HepG2 (cell line): ENCODE measurements around the gene DNAJC5.

ENCODE experiments used
- FOSL1 ChIP-seq: sonication (generic); formaldehyde crosslinking; IDR thresholded peaks from 2 replicates; pipeline ENCODE4 v1.9.0; 2021; ENCODE audit warnings: missing genetic modification reagents, borderline replicate concordance
- GABPA ChIP-seq, 2 experiments: IDR thresholded peaks; 2 replicates each; pipeline ENCODE4 v1.6.1; 2011 to 2016; ENCODE audit warnings: low read depth in 2 of 2, low read length in 1 of 2, missing biosample characterization in 1 of 2, missing genetic modification characterization in 1 of 2
- RBM22 ChIP-seq: fragments of 200-400 bp; formaldehyde crosslinking; optimal IDR thresholded peaks from 2 replicates; pipeline ENCODE3; 2017; ENCODE audit warnings: mild to moderate bottlenecking, low read length, moderate library complexity
- RELA ChIP-seq: sonication (generic); formaldehyde crosslinking; IDR thresholded peaks from 2 replicates; pipeline ENCODE4 v1.4.0; 2020; ENCODE audit warnings: missing genetic modification reagents
- REPIN1 ChIP-seq: sonication (generic); formaldehyde crosslinking; IDR thresholded peaks from 2 replicates; pipeline ENCODE4 v1.8.0; 2022; ENCODE audit warnings: missing genetic modification reagents, low read depth, mild to moderate bottlenecking, borderline replicate concordance
- REST ChIP-seq, 2 experiments: IDR thresholded peaks; 2 replicates each; pipeline ENCODE4 v1.6.1; 2011 to 2012; ENCODE audit warnings: low read length in 2 of 2, borderline replicate concordance in 1 of 2, low read depth in 1 of 2, mild to moderate bottlenecking in 1 of 2, moderate library complexity in 1 of 2
- ZBTB21 ChIP-seq: sonication (generic); formaldehyde crosslinking; IDR thresholded peaks from 2 replicates; pipeline ENCODE4 v1.4.0; 2020; ENCODE audit warnings: missing genetic modification reagents
- TF ChIP-seq, protein P1 (sequence below): sonication (generic); formaldehyde crosslinking; IDR thresholded peaks from 2 replicates; pipeline ENCODE4 v1.9.0; 2021; ENCODE audit warnings: missing genetic modification reagents, borderline replicate concordance
- TF ChIP-seq, protein P2 (sequence below): sonication (generic); formaldehyde crosslinking; IDR thresholded peaks from 2 replicates; pipeline ENCODE4 v1.5.0; 2020; ENCODE audit warnings: mild to moderate bottlenecking, missing genetic modification reagents, moderate library complexity

DNA sequence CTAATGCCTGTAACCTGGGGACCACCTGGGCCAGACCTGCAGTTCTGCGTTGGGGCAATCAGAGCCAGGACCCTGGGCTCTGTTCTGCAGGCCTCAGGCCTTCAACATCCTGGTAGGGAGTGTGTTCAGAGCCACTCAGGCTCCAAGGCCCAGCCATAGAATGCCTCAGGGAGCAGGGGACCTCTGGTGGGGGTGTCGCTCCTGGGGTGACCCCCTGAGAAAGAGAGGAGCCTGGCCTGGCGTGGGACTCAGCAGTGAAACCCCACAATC, 48.8 kb downstream of the DNAJC5 start:
- TF ChIP-seq, protein P1, sequence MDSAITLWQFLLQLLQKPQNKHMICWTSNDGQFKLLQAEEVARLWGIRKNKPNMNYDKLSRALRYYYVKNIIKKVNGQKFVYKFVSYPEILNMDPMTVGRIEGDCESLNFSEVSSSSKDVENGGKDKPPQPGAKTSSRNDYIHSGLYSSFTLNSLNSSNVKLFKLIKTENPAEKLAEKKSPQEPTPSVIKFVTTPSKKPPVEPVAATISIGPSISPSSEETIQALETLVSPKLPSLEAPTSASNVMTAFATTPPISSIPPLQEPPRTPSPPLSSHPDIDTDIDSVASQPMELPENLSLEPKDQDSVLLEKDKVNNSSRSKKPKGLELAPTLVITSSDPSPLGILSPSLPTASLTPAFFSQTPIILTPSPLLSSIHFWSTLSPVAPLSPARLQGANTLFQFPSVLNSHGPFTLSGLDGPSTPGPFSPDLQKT (CRISPR knock-in tag) = no peak
- TF ChIP-seq, protein P2, sequence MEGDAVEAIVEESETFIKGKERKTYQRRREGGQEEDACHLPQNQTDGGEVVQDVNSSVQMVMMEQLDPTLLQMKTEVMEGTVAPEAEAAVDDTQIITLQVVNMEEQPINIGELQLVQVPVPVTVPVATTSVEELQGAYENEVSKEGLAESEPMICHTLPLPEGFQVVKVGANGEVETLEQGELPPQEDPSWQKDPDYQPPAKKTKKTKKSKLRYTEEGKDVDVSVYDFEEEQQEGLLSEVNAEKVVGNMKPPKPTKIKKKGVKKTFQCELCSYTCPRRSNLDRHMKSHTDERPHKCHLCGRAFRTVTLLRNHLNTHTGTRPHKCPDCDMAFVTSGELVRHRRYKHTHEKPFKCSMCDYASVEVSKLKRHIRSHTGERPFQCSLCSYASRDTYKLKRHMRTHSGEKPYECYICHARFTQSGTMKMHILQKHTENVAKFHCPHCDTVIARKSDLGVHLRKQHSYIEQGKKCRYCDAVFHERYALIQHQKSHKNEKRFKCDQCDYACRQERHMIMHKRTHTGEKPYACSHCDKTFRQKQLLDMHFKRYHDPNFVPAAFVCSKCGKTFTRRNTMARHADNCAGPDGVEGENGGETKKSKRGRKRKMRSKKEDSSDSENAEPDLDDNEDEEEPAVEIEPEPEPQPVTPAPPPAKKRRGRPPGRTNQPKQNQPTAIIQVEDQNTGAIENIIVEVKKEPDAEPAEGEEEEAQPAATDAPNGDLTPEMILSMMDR (CRISPR knock-in tag) = no peak
- TF ChIP-seq GABPA (IDR thresholded peaks at IDR 0.05; ENCODE audit: low read depth, low read length) (no peak), GABPA (CRISPR knock-in tag; IDR thresholded peaks at IDR 0.05; ENCODE audit: low read depth) (no peak), ZBTB21 (CRISPR knock-in tag) (no peak), RELA (CRISPR knock-in tag) (no peak), FOSL1 (CRISPR knock-in tag) (no peak), RBM22 (peak; percentile 13), REST (IDR thresholded peaks at IDR 0.05; ENCODE audit: borderline replicate concordance in 1 of 2, low read depth in 1 of 2, low read length in 2 of 2) (no peak), REPIN1 (no peak)
